Prostate gland (tissue), 2 donors: ENCODE data around the gene FAM174C.

Source experiments
- CTCF ChIP-seq, 4 experiments: fragments of 200-600 bp in 2 of 4; fragments of 450-650 bp in 2 of 4; sonication (generic) in 2 of 4; IDR thresholded peaks; 1 replicate in 3 of 4; 2 replicates in 1 of 4; pipeline ENCODE4 v1.5.1; 2016 to 2019; ENCODE audit warnings: antibody characterized with exemption in 4 of 4, mild to moderate bottlenecking in 2 of 4, moderate library complexity in 2 of 4
- POLR2A ChIP-seq: fragments of 450-650 bp; IDR thresholded peaks from one replicate; pipeline ENCODE4 v1.6.1; 2016; ENCODE audit warnings: antibody characterized with exemption, mild to moderate bottlenecking
- POLR2AphosphoS5 ChIP-seq: sonication (generic); formaldehyde crosslinking; IDR thresholded peaks from one replicate; pipeline ENCODE4 v1.6.1; 2017; ENCODE audit warnings: antibody characterized with exemption

- TF ChIP-seq CTCF (IDR thresholded peaks at IDR 0.05) (peak in 1 of 4 experiments; percentile 18), POLR2AphosphoS5 (peak; percentile 39), POLR2A (no peak)
These were observed 22.4 kb upstream of the FAM174C start for GRCh38 chr19:1252821-1253513.
